ENCODE measurements around the gene UGT1A5. TPM values are rescaled to one million over a fixed set of nuclear protein-coding genes. Genes with fewer than 3 reads are reported as not detected.

The UGT1A5 gene
- total and polyA plus RNA-seq, 2 of the 13 experiments (the other 11 are each of a cell fraction or from before 2014, with no cell fraction given), result not detected

- no peak for FAIRE-seq
- Histone ChIP-seq H3K4me2 (ENCODE audit: low read depth, low read length) (no peak overlapping the region), H4K20me1 (ENCODE audit: insufficient read depth, low read length) (no peaks in the 10 kb centered on the region), H3K27ac (ENCODE audit: extremely low read length, insufficient read depth, low read length) (no peak overlapping the region), H3K79me2 (ENCODE audit: insufficient read depth, low read length) (no peaks in the 10 kb centered on the region), H2AFZ (ENCODE audit: low read length) (no peak overlapping the region), H3K4me1 (ENCODE audit: insufficient read depth, low read length) (peaks cover 14% of the 10 kb centered on the region; the same call in 1 of the 2 replicates), H3K9me3 (ENCODE audit: low read length) (no peaks in the 10 kb centered on the region), H3K36me3 (replicated peaks in 1 of 2; ENCODE audit: control insufficient read depth in 1 of 2, insufficient read depth in 2 of 2, low read length in 2 of 2) (no peaks in the 10 kb centered on the region), H3K4me3 (replicated peaks in 1 of 3; ENCODE audit: insufficient read depth in 1 of 3, low read depth in 2 of 3, low read length in 3 of 3) (no peak overlapping the region), H3K9ac (ENCODE audit: insufficient read depth, low read depth, low read length) (no peak overlapping the region), H3K27me3 (ENCODE audit: control insufficient read depth in 1 of 2, insufficient read depth in 2 of 2, low read length in 2 of 2) (peaks cover 5 to 63% of the 10 kb centered on the region in 2 experiments; a peak in 3 of 5 replicates)
- in situ Hi-C loops (cut with HindIII; ENCODE audit: extremely low pct_ligation_motif_present, low pct_unique_long_range_greater_than_20kb) (no loop called here), intact Hi-C loops (cut with micrococcal nuclease; ENCODE audit: unreplicated experiment) (no loop called here)
- CTCF ChIA-PET (ENCODE audit: low intra/inter-chr PET ratio, low total read pairs), result no interaction called here
- no peak for TF ChIP-seq ZNF672 (CRISPR knock-in tag; IDR thresholded peaks at IDR 0.05)
- no peak for ATAC-seq
- POLR2A ChIA-PET, result no interaction called here
- DNase-seq (ENCODE audit: low spot score), result no peak
- 70% methylated on average over 9 of the region's 9 CpGs for WGBS (ENCODE audit: low lambda C conversion rate)
- no TSS peak for BruUV-seq (replicated peaks)
These were observed 83.5 kb downstream of the UGT1A5 start for GRCh38 chr2:233796254-233796653.

- ChIA-PET CTCF (ENCODE audit: low intra/inter-chr PET ratio, low total read pairs) (no interaction called here), POLR2A (no interaction called here)
- in situ Hi-C loops (cut with HindIII; ENCODE audit: extremely low pct_ligation_motif_present, low pct_unique_long_range_greater_than_20kb), result no loop called here
- 26% methylated on average over 14 of the region's 14 CpGs for WGBS (ENCODE audit: low lambda C conversion rate)
- no peak overlapping the region for H3K9ac ChIP-seq (ENCODE audit: insufficient read depth, low read depth, low read length)
- H3K27ac ChIP-seq (ENCODE audit: extremely low read length, insufficient read depth, low read length), result no peak overlapping the region
- no peak overlapping the region for H2AFZ ChIP-seq (ENCODE audit: low read length)
- no peak overlapping the region for H3K4me2 ChIP-seq (ENCODE audit: low read depth, low read length)
- H4K20me1 ChIP-seq (ENCODE audit: insufficient read depth, low read length), result no peaks in the 10 kb centered on the region
- H3K4me1 ChIP-seq (ENCODE audit: insufficient read depth, low read length), result peaks cover 10% of the 10 kb centered on the region; the same call in 1 of the 2 replicates
- H3K79me2 ChIP-seq (ENCODE audit: insufficient read depth, low read length), result no peaks in the 10 kb centered on the region
- intact Hi-C loops (cut with micrococcal nuclease; ENCODE audit: unreplicated experiment), result no loop called here
- H3K4me3 ChIP-seq (replicated peaks in 1 of 3; ENCODE audit: insufficient read depth in 1 of 3, low read depth in 2 of 3, low read length in 3 of 3), result no peak overlapping the region
- H3K9me3 ChIP-seq (ENCODE audit: low read length), result no peaks in the 10 kb centered on the region
- FAIRE-seq (no peak), ATAC-seq (no peak), DNase-seq (ENCODE audit: low spot score) (no peak)
- H3K27me3 ChIP-seq (ENCODE audit: control insufficient read depth in 1 of 2, insufficient read depth in 2 of 2, low read length in 2 of 2), result peaks cover 3 to 54% of the 10 kb centered on the region in 2 experiments; a peak in 3 of 5 replicates
- no peaks in the 10 kb centered on the region for H3K36me3 ChIP-seq (replicated peaks in 1 of 2; ENCODE audit: control insufficient read depth in 1 of 2, insufficient read depth in 2 of 2, low read length in 2 of 2)
- BruUV-seq (replicated peaks), result no TSS peak
- TF ChIP-seq KLF15 (CRISPR knock-in tag; IDR thresholded peaks at IDR 0.05; ENCODE audit: borderline replicate concordance) (no peak), PPARG (CRISPR knock-in tag; conservative IDR thresholded peaks at IDR 0.05) (no peak), ZNF747 (CRISPR knock-in tag; IDR thresholded peaks at IDR 0.05; ENCODE audit: borderline replicate concordance) (no peak), ZBTB44 (CRISPR knock-in tag; IDR thresholded peaks at IDR 0.05) (no peak), ZNF18 (CRISPR knock-in tag; IDR thresholded peaks at IDR 0.05; ENCODE audit: insufficient replicate concordance) (no peak), DR1 (CRISPR knock-in tag; IDR thresholded peaks at IDR 0.05) (no peak), ZBED4 (CRISPR knock-in tag; IDR thresholded peaks at IDR 0.05; ENCODE audit: borderline replicate concordance) (no peak), IRX3 (CRISPR knock-in tag; IDR thresholded peaks at IDR 0.05; ENCODE audit: borderline replicate concordance, low read depth) (no peak), ZNF331 (CRISPR knock-in tag; IDR thresholded peaks at IDR 0.05) (no peak)
These were observed 85.8 kb downstream of the UGT1A5 start for GRCh38 chr2:233798335-233799086.

All from HepG2 (cell line).